Activated naive CD4-positive, alpha-beta T cell treated with Interleukin-2 at 50 U/mL for 16 hours (primary cell): ENCODE results near the gene ACER3.
A peak's percentile ranks its signal among the peaks of the same experiment; 100 is the strongest.
"Not testable (repeated sequence)": the region's sequence is repeated elsewhere in the genome, so short reads cannot be mapped to it uniquely, and the experiment has no call there.

Experiments
- DNase-seq: peaks from one replicate; pipeline ENCODE4 v3.0.0-alpha.2; 2020

The ACER3 gene

DNA sequence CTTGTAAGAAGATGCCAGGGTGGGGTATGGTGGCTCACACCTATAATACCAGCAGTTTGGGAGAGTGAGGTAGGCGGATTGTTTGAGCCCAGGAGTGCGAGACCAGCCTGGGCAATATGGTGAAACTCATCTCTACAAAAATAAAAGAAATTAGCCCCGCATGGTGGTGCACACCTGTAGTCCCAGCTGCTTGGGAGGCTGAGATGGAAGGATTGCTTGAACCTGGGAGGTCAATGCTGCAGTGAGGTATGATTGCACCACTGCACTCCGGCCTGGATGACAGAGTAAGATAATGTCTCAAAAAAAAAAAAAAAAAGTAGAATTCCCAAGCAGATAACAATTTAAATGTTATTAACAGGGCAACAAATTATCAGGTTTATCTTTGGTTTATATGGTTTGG is 20.2 kb downstream of the ACER3 start:
- no peak for DNase-seq

DNA sequence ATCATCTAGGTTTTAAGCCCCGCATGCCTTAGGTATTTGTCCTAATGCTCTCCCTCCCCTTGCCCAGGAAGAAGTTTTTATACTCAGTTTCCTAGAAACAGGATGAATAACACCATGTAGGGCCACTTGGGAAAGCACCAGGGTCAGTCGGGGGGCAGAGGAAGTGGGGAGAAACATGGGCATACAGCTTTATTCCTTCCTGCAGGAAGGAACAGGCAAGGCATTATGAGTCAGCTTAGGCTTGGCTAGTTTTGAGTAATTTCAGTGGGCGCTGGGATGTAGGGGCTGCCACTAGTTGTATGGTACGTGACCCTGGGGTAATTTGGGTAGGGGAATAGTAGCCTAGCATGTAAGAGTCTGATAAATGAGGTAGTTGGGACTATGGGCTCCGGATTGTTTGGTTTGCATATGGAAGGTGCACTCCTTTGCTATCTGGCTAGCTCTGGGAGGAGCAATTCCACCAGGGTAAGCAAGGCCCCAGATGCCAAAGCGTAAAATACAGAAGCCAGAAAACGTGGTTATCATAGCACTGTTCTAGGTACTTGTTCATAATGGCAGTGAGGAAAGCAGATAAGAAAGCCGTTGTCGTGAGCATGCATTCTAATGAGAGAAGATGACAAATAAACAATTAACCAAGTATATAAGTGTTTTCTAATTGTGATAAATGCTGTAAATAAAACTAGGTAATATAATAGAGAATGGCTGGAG is 24.8 kb downstream of the ACER3 start:
- no peak for DNase-seq

DNA sequence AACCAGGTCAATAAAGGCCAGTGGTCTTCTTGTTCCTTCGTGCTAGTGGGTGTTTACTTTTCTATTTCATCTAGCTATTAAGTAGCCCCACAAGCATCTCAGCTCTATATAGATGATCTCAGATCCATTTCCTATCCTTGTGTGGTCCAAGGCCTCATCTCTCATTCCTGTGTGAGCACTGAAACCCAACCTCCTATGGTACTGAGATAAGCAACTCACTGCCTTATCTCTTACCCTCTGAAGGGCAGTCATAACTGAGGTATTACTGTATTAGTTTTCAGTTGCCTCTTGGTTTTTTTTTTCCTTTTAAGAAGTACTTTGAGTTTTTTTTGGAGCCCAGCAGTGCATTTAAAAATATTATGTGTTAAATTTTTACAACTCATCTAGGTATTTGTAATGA is 28.3 kb downstream of the ACER3 start:
- no peak for DNase-seq

DNA sequence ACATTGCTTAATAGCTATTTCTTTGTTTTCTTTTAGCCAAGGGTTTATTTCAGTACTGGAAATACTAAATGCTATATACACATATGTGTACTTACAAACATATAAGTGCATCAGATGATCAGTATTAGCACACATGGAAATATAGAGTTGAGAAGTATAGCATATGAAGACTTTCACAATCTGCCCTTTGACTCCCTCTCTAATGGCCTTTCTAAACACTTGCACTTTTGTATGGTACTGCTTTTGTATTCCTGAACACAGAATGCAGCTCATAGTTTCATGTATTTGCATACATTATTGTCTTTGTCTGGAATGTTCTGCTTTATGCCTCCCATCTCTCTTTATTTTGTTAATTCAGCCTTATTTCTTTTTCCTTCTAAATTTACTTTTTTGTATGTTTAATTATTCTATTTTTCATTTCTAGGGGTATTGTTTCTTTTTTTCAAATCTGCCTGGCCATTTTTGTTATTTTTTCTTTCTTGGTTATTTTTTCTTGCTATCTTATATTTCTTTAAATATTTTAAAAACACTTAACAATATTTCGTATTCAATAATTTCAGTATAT is 28.8 kb downstream of the ACER3 start:
- no peak for DNase-seq

DNA sequence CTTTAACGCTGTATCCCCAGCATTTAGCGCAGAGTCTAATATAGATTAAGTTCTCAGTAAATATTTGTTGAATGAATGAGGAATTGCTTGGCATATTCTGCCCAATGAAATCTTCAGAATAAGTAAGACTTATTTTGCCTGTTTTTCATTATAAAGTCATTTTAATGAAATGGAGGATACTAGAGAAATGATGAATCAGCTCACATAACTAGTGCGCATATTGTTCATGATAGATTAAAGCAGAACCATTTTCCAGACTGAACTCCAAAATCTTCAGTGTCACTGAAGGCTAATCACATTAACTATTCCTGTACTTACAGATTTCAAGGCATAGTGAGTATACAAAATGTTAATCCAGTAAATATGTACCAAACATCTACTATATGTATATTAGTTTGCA is 29.6 kb downstream of the ACER3 start:
- no peak for DNase-seq

DNA sequence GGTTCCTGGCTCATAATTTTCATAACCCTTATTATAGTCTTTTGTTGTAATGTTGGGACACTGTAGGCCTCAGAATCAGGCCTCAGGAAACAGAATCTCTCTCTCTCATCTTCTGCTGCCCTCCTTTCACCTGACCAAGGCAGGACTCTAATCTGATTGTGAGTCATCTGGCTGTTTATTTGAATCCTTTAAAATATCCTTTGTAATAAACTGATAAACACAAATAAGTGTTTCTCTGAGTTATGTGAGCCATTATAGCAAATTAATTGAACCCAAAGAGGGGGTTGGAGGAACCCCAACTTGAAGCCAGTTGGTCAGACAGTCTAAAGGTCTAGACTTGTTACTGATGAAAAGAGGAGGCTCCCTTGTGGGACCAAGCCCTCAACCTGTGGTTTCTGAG is 30.6 kb downstream of the ACER3 start:
- DNase-seq: no peak

DNA sequence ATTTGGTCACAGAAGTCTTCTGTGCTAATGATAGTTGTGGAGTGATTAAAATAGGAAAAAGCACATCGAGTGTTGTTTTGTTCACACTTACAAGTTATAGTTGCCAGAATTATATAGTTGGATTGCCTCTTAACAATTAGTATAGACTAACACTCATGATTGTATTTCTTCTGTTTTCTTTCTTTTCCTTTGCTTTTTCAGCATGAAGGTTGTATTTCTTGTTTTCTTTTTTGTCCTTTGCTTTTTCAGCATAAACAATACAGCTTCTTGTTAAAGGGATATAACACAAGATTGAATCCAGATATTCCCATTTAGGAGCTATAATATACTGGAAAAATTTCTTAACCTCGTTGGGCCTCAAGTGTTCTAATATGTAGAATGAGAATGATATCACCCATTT is 31.1 kb downstream of the ACER3 start:
- no peak for DNase-seq

DNA sequence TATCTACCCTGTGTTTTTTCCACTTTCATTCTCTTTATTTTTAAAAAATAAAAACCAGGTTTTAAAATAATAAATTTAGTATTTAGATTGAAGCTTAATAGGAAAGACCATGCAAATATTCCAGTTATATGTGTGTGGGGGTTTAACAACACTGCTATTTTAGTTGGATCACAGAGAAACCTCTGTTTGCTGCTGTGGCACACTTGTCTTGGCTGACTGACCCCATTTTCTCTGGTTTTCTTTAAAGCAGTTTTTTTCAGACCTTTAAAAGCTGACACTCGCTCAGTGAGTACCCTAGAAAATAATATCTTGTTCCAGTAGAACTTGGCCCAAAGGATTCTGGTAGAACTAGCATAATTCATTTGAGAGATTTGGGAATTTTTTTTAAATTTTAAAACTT is 31.6 kb downstream of the ACER3 start:
- no peak for DNase-seq

DNA sequence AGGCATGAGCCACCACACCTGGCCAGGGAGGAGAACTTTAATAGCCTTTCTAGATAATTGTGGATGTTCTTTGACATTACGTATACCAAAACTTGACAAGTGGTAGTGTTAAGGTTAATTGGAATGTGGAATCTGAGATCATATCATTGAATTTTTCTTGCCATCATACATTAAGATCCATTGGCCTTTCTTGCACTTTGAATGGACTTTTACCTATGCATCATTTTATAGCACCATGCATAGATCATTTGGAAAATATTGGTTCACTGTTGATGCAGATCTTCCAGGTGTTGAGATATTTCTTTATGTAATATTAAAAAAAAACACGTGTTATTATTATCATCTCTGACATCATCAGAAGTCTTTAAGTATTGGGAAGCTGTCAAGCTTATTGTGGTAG is 36.5 kb downstream of the ACER3 start:
- no peak for DNase-seq

DNA sequence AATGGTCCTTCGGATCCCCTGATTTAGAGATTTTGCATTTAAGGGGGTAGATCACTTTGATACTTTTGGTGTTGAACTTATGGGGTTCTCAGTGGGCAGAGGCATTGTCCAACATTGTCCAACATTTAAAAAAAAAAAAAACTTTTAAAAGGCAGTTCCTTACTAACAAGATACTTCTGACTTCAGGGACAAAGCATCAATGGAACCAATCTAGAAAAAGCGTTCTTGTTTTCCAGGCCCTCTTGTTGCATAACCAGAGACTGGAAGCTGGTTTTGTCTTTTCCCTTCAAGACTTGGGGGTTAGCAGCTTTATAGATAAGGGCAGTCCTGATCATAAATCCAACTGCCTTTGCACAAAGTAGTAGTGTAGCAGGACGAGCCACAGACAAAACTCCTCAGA is 40.4 kb downstream of the ACER3 start:
- DNase-seq: no peak

DNA sequence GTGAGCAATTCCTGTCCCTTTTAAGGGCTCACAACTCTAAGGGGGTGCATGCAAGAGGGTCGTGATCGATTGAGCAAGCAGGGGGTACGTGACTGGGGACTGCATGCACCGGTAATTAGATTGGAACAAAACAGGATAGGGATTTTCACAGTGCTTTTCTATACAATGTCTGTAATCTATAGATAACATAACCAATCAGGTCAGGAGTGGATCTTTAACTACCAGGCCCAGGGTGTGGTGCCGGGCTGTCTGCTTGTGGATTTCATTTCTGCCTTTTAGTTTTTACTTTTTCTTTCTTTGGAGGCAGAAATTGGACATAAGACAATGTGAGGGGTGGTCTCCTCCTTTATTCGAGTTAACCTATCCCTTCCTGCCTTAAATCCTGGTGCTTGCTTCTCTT is 40.9 kb downstream of the ACER3 start:
- not testable (repeated sequence) for DNase-seq

DNA sequence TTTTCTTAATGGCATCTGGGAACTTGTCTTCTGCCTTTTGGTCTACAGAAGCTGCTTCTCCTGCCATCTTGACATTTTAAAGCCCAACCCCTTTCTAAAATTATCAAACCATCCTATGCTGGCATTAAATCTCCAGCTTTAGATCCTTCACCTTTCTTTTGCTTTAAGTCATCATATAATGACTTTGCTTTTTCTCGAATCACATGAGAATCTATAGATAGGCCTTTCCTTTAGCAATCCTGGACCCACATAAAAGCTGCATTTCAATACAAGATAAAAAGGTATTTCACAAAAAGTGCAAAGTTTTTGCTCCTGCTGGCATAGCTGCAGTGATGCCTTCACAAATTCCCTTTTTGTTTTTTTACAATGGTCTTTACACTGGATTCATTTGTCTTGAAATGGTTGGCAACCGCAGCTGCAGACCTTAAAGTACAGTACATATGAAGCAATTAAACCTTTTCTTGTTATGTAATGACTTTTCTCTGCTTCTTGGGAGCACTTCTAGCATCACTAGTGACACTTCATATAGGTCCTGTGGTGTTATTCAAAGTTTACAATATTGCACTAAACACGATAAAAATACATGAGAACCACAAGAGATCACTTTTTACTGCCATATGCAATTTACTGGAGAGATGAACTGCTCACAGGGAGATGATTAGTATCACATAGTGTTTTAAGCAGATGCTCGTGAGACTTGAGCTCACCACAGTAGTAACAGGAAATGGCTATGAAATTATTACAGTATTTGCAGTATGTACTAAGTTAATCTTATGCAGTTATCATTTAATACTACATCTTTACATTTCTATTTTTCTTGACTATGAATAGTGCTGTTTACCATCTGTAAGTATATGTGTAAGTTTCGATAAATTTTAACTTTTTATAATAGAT is 41.6 kb downstream of the ACER3 start:
- DNase-seq: no peak

DNA sequence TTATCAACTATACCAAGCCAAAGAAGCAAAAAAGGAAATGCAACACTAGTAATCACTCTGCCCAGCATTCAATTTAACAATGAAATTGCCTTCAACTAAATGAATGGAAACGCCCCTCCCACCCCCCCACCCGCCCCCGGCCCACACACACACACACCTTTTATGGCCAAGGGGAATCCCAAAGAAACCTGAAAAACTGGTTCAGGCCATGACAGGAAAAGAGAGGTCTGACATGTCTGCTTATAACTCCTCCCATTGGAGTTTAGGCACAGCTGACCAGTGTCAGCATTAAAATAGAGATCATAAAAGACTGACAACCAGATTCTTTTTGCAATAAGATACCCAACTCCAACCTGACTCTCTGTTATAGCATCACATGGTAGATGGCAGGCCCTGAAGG is 42.6 kb downstream of the ACER3 start:
- DNase-seq: no peak

DNA sequence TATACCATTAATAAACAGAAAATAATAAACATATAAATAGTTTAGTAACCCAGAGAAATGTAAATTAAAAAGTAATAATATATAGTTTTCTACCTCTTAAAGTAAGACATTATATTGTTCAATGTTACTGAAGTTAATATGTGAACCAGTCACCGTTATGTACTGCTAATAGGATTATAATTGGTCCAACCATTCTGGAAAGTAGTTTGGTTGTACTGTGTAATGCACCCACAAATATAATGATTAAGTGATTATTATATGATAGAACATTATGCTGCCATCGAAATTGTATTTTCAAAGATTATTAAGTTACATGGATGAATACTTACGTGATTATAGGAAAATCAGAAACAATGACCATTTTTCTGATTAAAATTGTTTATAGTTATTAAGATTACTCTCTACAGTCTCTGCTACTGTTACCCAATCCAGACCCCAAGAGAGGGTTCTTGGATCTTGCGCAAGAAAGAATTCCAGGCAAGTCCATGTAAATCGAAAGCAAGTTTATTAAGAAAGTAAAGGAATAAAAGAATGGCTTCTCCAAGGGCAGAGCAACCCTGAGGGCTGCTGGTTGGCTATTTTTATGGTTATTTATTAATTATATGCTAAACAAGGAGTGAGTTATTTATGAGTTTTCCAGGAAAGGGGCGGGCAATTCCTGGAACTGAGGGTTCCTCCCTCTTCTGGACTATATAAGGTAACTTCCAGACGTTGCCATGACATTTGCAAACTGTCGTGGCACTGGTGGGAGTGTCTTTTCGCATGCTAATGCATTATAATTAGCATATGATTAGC is 50.1 kb downstream of the ACER3 start:
- no peak for DNase-seq

DNA sequence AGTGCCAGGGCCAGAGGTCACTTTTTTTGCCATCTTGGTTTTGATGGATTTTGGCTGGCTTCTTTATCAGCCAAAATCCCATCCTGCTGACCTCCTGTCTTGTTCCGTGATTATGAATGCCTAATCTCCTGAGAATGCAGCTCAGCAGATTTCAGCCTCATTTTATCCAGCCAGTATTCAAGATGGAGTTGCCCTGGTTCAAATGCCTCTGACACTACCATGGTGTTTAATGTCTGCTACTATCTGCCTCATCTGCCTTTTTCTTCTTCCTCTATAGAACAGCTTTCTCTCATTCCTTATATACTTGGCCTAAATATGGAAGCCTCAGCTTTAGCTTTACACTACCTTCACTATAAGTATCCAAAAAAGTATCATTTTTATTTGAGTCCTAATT is 50.7 kb downstream of the ACER3 start:
- no peak for DNase-seq

DNA sequence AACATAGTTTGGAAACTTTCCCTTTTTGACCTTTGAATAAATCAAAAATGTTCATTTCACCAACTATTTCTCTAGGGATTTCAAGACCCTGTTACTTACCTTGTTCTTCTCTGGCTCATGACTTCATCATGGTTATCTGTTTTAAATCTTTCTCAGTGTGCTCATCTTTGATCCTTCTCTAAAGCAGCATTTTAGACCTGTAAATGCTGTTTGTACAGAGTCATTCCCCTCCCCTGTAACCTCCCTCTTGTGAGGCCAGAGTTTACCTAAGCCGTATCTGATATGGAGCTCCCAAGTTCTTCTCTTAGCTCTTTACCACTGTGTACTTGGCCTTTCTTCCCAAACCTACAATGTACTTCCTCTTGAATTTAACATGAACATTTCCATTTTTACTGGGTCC is 56.0 kb downstream of the ACER3 start:
- no peak for DNase-seq

DNA sequence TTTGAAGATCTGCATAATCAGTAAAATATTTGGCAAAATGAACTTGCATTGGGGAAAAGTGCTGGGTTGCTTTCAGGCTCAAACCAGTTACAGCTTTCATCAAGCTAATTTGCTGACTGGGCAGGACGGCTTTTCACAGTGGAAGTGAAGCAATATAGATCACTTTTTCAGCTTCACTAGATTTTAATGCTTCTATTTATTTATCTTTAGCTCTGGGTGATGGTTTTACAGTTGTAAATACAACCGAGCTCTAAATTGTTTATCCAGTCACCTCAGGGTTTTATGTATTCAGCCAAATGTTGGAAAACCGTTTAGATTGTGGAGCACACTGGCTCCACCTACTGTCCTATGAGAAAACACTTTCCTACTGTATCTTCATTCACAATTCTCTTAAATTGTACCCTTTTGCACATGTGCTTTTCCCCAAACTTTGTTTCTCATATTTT is 58.2 kb downstream of the ACER3 start:
- DNase-seq: no peak

DNA sequence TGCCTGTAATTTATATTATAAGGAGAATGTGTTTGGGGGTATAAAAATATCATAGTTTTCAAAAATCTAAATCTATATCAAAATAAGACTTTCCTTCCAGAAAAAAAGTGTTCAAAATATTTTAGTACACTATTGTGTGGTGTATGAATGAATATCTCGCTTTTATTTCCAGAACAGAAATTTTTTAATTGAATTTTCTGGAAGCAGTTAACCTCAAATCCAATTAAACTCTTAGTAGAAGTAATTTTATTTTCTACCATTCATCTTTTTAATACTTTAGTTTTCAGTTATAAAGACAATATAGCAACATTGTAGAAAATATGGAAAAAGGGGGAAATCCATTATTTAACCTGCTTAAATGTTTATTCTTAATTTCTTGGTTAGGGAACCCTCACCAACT is 58.7 kb downstream of the ACER3 start:
- no peak for DNase-seq

DNA sequence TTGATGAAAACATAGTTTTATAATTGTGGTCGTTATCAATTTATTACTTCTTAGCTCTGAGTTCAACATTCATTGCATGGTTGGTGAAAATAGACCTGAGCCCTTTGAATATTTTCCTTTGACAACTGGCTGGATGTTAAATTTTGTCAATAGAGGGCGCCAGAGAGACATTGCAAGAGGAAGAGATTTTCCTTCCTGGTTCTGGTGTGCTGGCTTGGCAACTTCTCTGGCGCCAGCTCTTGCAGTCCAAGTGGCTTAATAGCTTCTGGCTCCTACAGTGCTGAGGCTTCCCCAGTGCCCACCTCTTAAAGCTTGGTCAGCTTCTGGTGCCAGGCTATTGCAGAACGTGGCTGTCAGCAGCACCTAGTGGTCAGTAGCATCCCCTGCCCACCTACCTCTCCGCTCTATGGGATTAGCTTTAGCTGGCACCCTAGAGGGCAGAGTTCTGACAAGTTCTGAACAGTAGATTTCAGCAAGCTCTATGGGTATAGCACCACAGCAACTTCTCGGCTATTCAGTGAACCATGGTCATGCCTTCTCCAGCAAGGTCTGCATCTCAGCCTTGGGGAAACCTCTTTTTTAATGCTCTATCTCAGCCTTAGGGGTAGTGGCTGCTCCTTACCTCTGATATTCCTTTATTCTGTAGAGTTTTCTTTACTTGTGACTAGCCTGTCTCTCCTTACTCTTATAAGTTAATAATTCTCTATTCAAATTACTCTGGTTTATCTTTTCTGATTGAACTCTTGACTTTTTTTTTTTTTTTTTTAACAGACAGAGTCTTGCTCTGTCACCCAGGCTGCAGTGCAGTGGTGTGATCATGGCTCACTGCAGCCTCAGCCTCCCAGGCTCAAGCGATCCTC is 59.4 kb downstream of the ACER3 start:
- DNase-seq: peak; percentile 32

DNA sequence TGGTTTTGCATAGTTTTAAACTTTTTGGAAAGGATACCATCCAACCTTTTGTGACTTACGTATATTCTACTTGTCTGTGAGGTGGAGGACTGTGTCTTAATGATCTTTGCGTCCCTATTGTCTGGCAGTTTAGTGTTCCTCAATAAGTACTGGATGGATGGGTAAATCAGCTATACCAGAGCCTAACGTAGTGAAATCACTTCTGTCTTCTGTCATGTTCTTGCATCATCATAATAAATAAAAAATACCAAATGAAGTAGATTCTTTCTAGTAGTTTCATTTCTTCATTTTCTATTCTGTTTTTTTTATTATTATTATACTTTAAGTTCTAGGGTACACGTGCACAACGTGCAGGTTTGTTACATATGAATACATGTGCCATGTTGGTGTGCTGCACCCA is 66.4 kb downstream of the ACER3 start:
- no peak for DNase-seq

DNA sequence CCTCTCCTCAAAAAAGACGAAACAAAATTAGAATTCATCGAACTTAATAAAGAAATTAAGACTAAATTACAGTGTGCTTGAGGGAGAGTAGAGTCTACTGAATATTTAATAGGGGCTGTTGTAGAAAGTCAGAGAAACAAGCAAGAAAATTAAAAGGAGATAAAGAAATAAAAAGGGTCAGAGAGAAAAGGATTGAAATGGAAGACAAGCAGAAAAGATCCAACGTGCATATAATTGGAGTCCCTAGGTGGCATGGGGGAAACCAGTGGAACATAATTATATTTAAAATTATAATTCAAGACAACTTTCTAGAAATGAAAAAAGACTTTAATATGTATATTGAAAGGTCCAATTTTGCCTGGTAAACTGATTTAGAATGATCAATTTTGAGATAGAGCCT is 74.3 kb downstream of the ACER3 start:
- DNase-seq: no peak

DNA sequence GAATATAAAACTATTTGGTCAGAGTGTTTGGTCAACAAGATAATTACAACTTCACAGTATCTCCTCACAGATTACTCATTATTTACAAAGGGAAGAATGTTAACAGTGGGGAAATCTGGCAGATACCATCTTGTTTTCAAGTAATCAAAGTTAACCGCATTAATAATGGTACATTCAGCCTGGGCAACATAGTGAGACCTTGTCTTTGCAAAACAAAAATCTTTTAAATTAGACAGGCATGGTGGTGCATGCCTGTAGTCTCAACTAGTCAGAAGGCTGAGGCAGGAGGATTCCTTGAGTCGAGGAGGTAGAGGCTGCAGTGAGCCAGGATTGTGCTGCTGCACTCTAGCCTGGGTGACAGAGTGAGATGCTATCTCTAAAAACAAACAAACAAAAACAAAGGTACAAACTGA is 78.5 kb downstream of the ACER3 start:
- no peak for DNase-seq
